ENCODE measurements around the gene FASN. TPM values are rescaled to one million over a fixed set of nuclear protein-coding genes. Genes with fewer than 3 reads are reported as not detected.
A peak's percentile ranks its signal among the peaks of the same experiment; 100 is the strongest.
"Not testable (repeated sequence)": the region's sequence is repeated elsewhere in the genome, so short reads cannot be mapped to it uniquely, and the experiment has no call there.

The FASN gene
- total RNA-seq: 100 to 1,000 TPM; 220 to 646 TPM
- long read RNA-seq, partial matches to known transcripts: 2 of 3 reads
- long read RNA-seq, other reads (novel, unspliced or antisense): 0 of 3 reads

DNA sequence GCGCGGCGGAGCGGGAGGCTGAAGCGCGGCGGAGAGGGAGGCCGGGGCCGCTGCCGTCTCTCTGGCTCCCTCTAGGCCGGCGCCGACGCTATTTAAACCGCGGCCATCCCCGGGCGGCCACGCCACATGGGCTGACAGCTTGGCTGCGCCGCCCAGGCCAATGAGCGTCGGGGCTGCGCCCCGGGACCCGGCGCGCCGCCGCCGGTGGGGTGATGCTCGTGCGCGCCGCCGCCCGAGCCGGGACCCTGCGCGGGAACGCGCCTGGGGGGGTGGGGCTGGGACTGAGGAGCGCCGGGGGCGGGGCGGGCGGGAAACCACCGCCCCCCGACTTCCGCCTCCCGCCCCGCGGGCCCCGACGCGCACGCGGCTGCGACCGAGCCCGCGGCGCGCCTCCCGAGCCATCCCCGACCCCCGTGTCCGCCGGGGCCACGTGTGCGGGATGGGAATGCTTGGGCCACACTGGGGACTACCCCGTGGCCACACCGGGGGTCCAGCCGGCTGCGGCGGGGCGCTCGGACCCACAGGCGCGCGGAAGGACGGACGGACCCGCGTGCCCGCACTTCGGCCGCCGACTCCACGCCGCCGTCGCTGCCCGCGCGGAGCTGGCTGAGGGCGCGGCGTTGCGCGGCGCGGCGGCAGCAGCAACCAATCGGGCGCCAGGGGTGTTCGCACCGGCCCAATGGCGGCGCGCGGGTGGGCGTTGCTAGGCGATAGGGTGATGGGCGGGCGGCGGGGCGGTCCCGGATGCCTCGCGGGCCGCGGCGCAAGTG, at the start of gene FASN:
FASN (minus strand) TSS at position 68 of the 770 bp plus-strand sequence. CDS start 1,791 bp downstream, outside the sequence.
- DNase-seq (peak; percentile 96), ATAC-seq (peak; percentile 82 to 85)
- intact Hi-C loops (cut with DNase I): loop anchor here in 1 of 2 donors (5.0 kb wide), 1 partner anchor 61 kb away; the partner anchor contains the start of gene DCXR

DNA sequence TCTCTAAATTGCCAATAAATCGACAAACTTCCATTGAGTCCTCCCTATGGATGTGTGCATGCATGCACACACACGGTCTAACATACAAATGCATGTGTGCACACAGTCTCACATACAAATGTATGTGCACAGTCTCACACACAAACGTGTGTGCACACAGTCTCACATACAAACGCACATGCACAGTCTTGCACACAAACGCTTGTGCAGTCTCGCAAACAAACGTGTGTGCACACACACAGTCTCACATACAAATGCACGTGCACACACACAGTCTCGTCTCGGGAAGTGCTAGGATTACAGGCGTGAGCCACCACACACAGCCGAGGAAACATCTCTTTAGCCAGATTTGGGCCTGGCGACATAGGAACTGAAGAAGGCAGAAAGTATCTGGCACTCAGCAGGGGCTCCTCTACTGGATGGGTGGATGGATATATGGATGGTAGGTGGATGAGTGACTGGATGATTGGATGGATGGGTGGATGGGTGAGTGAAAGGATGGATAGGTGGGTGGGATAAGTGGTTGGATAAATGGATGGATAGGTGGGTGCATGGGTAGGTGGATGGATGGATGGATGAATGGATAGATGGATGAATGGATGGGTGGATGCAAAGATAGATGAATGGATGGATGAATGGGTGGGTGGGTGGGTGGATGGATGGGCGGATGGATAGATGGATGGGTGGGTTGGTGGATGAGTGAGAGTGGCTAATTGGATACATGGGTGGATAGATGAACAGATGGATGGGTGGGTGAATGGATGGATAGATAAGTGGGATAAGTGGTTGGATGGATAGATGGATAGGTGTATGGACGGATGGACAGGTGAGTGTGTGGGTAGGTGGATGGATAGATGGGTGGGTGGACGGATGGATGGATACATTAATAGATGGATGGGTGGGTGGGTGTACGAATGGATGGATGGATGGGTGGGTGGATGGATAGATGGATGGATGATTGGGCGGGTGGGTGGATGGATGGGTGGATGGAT, 48.9 kb upstream of the FASN start:
- intact Hi-C loops (cut with DNase I): no loop called here
- no peak for ATAC-seq

DNA sequence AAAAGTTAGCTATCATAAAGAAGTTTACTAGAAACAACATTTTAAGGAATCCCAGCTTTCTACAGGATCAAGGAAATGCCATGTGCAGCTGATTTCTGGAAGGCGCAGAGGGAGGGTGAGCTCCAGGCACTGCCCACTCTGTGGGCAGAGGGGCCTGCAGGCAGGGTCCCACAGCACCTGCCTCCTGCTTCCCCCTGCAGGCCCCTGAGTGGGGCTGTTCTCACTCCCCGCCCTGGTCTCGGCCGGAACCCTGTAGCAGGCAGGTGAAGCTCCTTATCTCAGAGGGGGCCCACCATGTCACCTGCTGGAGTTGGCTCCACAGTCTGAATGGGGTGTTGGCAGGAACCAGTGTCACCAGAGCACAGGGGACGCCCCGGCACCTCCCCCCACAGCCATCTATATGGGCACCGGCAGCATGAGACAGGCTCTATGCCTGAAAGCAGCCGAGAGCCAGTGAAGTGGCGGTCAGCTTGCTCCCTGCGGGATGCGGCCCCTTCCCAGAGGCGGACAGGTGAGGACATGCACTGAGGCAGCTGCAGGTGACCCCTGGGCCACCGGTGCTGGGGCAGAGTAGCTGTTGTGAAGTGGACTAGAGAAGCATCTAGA, 47.6 kb upstream of the FASN start:
- DNase-seq: no peak
- no peak for ATAC-seq
- intact Hi-C loops (cut with DNase I): loop anchor here in 1 of 2 donors (2.0 kb wide), 1 partner anchor 19 kb away; no protein-coding TSS in a partner anchor

More for the DNA sequence above, 48.9 kb upstream of the FASN start:
- DNase-seq: no peak

DNA sequence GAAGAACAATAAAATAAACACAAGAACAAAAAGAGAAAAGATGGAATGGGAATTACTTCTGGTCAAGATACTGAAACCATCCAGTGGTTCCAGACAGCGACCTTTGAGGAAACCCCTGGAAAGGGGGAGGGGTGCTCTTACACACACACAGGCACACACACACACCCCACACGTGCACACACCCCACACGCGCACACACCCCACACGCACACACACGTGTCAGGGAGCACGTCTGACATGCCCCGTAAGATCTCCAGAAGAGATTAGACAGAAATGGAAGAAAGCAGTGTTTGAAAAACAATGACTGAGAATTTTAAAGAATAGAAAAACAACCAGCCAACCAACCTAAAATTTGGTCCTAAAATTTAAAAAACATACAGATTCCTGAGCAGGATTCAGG, 45.3 kb upstream of the FASN start:
- ATAC-seq (no peak), DNase-seq (no peak)
- intact Hi-C loops (cut with DNase I): no loop called here

DNA sequence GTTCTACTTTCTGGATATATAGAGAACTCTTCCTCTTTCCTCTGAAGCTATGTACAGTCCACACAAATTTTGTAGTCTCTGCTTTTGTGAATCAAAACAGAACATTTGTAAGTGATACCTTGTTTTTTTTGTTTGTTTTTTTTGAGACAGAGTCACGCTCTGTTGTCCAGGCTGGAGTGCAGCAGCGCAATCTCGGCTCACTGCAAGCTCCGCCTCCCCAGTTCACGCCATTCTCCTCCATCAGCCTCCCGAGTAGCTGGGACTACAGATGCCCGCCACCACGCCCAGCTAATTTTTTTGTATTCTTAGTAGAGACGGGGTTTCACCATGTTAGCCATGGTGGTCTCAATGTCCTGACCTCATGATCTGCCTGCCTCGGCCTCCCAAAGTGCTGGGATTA, 41.9 kb upstream of the FASN start:
- intact Hi-C loops (cut with DNase I); ATAC-seq; DNase-seq: not testable (repeated sequence)

DNA sequence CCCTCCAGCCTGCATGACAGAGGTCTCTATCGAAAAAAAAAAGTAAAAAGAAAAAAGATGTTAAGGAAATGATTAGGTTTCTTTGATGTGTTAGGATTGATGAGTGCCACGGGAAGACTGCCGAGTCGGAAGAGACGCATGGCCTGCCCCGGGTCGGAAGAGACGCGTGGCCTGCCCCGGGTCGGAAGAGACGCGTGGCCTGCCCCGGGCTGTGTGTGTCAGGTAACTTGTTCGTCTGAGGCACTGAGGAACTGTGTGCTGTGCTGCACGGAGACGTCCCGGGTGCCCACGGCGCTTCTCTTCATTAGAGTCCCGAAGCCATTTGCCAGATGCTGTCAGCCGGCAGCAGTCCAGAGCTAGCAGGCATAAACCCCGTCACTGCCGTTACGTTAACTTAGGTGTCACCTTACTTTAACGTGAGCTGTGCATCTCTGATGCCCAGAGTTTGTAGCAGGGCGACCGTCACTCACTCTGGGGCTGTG, 40.5 kb upstream of the FASN start:
- DNase-seq: no peak
- ATAC-seq: no peak
- intact Hi-C loops (cut with DNase I): no loop called here

DNA sequence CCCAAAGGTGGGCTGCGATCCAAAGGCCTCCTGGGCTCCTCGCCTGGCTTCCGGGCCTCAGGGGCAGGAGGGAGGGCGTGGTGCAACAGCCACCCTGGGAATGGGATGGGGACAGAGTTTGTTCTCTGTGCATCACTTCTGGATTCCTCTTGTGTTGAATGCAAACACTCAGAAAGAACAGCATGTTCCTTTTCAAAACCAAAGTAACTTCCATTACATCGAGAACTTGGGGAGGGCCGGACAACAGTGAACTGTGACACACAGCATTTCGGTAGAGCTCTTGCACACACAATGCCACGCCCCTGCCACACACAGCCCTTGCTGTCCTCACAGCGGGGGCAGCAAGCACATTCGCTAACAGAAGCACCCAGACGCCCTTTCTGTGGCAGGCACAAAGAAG, 36.1 kb upstream of the FASN start:
- intact Hi-C loops (cut with DNase I): no loop called here
- DNase-seq (no peak), ATAC-seq (peak in 1 of 2 donors; percentile 72)

DNA sequence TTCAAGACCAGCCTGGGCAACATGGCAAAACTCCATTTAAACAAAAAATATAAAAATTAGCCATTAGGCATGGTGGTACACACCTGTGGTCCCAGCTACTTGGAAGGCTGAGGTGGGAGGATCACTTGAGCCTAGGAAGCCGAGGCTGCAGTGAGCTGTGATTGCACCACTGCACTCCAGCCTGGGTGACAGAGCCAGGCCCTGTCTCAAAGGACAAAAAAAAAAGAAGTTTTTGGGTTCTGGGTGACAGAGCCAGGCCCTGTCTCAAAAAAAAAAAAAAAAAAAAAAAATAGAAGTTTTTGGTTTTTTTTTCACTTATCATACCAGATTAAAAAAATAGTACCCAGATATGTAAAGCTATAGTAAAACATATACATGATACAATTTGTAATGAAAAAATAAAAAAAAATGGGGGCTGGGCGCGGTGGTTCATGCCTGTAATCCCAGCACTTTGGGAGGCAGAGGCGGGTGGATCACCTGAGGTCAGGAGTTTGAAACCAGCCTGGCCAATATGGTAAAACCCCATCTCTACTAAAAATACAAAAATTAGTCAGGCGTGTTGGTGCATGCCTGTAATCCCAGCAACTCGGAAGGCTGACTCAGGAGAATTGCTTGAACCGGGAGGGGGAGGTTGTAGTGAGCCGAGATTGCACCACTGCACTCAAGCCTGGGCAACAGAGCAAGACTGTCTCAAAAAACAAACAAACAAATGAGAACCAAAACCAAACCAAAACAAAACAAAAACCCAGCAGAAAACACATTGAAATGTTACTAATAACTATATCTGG, 35.3 kb upstream of the FASN start:
- intact Hi-C loops (cut with DNase I); DNase-seq: not testable (repeated sequence)

DNA sequence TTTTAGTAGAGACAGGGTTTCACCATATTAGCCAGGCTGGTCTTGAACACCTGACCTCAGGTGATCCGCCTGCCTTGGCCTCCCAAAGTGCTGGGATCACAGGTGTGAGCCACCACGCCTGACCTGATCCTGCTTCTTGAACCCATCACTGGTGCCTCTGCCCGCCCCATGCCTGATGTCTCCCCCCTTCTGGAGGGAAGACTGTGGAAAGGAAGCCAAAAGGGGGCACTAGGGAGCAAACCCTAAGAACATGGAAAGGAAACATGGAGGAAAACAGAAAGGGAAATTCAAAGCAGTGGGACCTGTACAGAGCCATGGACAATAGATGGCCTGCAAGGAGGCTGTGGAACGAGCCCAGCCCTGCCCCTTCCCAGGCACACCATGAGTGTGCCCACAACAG, 31.1 kb upstream of the FASN start:
- ATAC-seq (no peak), DNase-seq (no peak)
- intact Hi-C loops (cut with DNase I): no loop called here

More for the DNA sequence above, 35.3 kb upstream of the FASN start:
- peak in 1 of 2 donors; percentile 71 for ATAC-seq

DNA sequence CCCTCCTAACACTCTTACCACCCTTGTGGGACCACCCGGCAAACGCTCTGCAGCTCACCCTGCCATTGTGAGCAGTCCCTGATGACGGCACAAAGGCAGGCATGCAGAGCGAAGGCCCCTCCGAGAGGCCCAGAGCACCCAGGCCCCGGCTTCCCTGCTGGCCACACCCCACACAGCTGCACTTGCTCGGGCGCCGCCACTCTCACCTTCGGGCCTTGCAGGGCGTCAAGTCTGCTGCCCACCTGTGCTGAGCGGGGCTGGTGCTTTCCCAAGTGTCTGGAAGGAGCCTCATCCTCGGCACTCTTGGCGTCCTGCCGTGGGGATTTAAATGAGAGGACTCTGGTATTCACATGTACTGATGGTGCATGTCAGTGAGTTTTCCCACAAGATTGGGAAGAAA, 30.3 kb upstream of the FASN start:
- DNase-seq (no peak), ATAC-seq (no peak)
- intact Hi-C loops (cut with DNase I): no loop called here

DNA sequence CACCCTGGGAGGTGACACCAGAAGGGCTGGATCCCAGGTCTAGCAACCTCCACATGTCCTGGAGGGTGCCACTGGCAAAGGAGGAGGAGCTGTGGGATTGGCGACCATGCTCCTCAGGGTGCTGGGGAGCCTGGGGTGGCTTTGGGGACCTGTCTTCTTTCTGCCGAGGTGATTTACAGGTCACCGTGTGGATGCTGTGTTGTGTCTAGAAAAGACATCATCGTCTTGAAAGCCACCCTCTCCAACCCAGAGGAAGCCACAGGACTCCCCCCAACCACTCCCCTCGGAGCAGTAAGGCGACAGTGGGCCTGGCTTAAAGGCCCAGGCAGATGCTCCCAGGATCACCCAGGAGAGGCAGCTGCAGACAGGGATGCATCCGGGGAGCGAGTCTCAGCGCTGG, 29.7 kb upstream of the FASN start:
- DNase-seq (no peak), ATAC-seq (no peak)
- intact Hi-C loops (cut with DNase I): no loop called here

DNA sequence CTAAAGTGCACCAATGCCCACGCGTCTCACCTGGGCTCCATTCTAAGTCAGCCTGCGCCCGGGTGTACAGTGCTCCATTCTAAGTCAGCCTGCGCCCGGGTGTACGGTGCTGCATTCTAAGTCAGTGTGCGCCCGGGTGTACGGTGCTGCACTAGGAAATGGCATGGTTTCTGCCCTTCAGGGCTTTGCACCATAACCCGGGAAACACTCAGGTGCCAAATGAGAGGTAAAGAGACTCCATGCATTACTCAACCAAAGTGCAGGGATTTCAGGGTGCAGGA, 29.2 kb upstream of the FASN start:
- ATAC-seq (no peak), DNase-seq (no peak)
- intact Hi-C loops (cut with DNase I): no loop called here

DNA sequence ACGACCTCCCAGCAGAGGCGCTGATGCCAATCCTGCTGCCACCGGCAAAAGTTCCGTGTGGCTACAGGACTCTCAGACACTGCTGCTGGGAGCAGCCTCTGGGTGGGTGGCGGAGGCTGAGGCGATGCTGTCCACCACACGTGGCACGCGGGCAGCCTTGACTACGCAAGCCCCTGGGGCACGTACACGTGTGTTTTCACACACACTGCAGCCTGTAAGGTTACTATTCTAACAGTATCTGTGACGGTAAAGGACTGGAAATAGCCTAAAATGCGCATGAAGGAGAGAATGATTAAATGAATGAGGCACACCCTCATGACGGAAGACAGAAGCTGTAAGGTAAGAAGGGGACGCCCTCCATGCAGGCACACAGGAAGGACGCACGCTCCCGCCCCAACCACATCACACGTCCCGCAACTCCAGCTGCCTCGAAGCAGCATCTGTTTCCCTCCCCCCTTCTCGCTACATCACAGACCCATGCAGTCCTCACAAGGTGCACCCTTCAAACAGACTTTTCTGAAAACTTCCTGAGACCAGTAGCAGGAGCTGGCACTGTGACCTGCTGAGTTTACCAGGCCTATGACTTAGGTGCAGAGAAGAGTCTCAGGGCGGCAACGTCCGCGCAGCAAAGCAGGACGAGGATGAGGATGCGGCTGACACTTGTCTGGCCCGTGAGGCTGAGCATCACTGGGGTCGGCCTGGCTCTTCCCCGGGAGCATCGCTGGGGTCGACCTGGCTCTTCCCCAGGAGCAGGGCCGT, 28.7 kb upstream of the FASN start:
- intact Hi-C loops (cut with DNase I): no loop called here
- DNase-seq (no peak), ATAC-seq (peak in 1 of 2 donors; percentile 72)

DNA sequence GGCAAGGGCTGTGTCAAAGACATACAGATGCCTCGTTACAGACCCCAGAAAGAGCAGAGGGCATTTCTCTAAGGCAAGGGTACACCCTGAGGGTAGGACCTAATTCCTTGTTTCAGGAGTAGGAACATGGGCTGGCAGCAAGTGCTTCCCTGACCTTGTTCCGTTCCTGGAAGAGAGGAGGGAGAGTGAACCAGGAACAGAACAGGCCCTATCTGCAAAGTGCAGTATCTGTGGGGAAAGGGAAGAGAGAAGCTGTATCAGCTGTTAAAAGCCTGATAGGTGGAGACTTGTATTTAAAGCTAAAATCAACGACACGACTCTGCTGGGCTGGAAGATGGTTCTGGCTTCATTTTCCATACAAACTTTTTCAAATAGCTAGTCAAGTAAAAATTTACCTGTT, 26.1 kb upstream of the FASN start:
- DNase-seq: no peak
- no peak for ATAC-seq
- intact Hi-C loops (cut with DNase I): no loop called here

DNA sequence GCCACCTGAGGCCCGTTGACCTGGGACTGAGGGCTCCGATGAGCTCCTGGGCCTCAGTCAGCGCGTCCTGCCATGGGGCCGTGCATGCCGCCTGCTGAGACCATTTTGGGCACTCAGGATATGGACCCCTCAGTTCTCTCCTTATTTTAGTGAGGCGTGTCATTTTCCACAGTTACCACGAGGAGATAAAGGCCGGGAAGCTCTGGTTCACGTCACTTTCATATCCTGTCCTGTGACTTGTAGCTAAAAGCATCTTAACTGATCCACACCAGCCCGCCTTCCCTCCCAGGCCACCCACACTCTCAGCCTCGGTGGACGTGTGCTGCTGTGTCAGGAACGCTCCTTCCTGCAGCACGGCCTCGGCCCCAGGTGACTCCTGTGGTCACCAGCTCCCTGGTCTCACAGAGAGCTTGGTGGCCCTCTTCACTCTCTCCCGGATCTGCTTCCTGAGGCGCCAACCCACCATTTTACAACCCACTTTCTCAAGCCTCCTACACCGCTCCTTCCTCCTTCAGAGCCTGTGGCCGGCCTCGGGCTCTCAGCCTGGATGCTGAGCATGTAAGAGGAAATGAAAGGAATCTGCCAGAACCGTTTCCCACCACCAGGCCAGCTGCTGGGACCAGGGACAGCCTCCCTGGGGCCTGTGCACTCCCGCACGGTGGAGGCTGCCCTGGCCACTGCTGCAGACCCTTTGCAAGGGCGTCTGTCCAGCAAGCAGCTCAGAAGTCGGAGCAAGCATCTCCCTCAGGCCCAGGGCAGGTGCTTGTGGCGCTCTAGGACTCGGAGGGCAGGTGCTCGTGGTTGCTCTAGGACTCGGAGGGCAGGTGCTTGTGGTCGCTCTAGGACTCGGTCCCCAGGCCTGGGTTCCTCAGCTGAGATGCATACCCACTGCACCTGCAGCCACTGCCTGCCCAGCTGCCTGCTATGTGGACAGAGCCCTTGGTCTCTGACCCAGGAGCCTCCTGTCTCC, 23.9 kb upstream of the FASN start:
- DNase-seq (no peak), ATAC-seq (no peak)
- intact Hi-C loops (cut with DNase I): no loop called here

DNA sequence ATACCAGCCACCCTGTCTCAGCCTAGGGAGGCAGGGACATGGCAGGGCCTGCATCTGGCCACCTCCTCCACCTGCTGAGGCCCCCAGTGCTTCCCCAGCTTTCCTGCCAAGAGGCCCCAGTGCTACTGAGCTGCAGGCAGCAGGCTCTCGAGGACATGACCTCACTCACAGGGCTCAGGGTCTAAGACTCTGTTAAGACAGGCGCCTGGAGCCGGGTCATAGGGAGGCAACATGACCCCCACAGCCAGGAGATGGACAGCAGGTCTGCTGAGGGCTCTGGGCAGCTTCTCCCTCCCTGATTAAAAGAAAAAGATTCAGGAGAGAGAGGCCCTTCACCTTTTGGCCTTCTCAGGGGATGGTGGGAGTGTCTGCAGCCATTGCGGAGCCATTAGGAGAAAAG, 23.2 kb upstream of the FASN start:
- intact Hi-C loops (cut with DNase I): no loop called here
- ATAC-seq: no peak
- no peak for DNase-seq

DNA sequence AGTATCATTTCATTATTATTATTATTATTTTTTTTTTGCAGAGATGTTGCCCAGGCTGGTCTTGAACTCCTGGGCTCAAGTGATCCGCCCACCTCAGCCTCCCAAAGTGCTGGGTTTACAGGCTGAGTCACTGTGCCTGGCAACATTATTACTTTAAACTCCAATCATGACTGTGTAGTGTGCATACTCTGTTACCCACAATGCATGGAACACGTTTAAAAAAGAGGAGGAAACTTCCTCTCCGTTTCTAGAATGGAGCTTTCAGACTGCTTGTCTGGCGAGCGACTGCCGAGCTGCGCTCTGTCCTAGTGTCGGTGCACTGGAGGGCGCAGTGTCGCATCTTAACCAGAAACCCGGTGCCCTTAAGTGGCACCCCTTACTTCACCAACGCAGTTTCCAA, 22.1 kb upstream of the FASN start:
- ATAC-seq (no peak), DNase-seq (no peak)
- intact Hi-C loops (cut with DNase I): no loop called here
